Neuronal stem cell (in vitro differentiated cells): ENCODE measurements around the gene STN1.

Experiments
- DNase-seq: peaks from one replicate; pipeline ENCODE4 v3.0.0-alpha.2; 2013; ENCODE audit warnings: low spot score
- H2AFZ ChIP-seq: one replicate; pipeline ENCODE4 v1.6.1; 2013; ENCODE audit warnings: mild to moderate bottlenecking, low read length, inconsistent platforms
- H2AK5ac ChIP-seq: 2 replicates; pipeline ENCODE4 v1.6.1; 2013; ENCODE audit warnings: low read depth, mild to moderate bottlenecking, inconsistent platforms, low read length, moderate library complexity, mixed read lengths
- H2BK120ac ChIP-seq: 2 replicates; pipeline ENCODE4 v1.6.1; 2013; ENCODE audit warnings: low read depth, mild to moderate bottlenecking, inconsistent platforms, low read length, moderate library complexity, mixed read lengths
- H2BK12ac ChIP-seq: one replicate; pipeline ENCODE4 v1.6.1; 2013; ENCODE audit warnings: low read length, inconsistent platforms
- H2BK15ac ChIP-seq: 2 replicates; pipeline ENCODE4 v1.6.1; 2013; ENCODE audit warnings: mild to moderate bottlenecking, low read length, inconsistent platforms, mixed read lengths
- H2BK5ac ChIP-seq: one replicate; pipeline ENCODE4 v1.6.1; 2013; ENCODE audit warnings: inconsistent platforms, mild to moderate bottlenecking, low read length, moderate library complexity
- H3K14ac ChIP-seq: one replicate; pipeline ENCODE4 v1.6.1; 2013; ENCODE audit warnings: low read length, inconsistent platforms
- H3K18ac ChIP-seq: 2 replicates; pipeline ENCODE4 v1.6.1; 2013; ENCODE audit warnings: low read length, inconsistent platforms
- H3K23ac ChIP-seq: 2 replicates; pipeline ENCODE4 v1.6.1; 2013; ENCODE audit warnings: low read depth, mild to moderate bottlenecking, mixed read lengths, low read length, inconsistent platforms; ENCODE audit not compliant: poor library complexity
- H3K27ac ChIP-seq: replicated peaks from 3 replicates; pipeline ENCODE4 v1.5.1; 2013; ENCODE audit warnings: low read length, inconsistent platforms
- H3K27me3 ChIP-seq, 3 experiments: 2 replicates each; pipeline ENCODE4 v1.6.1; 2013; ENCODE audit warnings: low read length in 3 of 3, mild to moderate bottlenecking in 2 of 3, inconsistent platforms in 1 of 3, low read depth in 1 of 3, mixed read lengths in 1 of 3, moderate library complexity in 1 of 3; ENCODE audit not compliant: control insufficient read depth in 3 of 3, insufficient read depth in 3 of 3
- H3K36me3 ChIP-seq, 2 donors: replicated peaks in 1 of 2; 2 replicates each; pipeline ENCODE4 v1.6.1; 2013; ENCODE audit warnings: low read length in 2 of 2; ENCODE audit not compliant: control insufficient read depth in 2 of 2, insufficient read depth in 2 of 2
- H3K4ac ChIP-seq: 2 replicates; pipeline ENCODE4 v1.6.1; 2013; ENCODE audit warnings: inconsistent platforms, mild to moderate bottlenecking, low read length, moderate library complexity
- H3K4me1 ChIP-seq, 2 donors: 1 replicate in 1 of 2; 2 replicates in 1 of 2; pipeline ENCODE4 v1.6.1; 2013; ENCODE audit warnings: low read length in 2 of 2, low read depth in 1 of 2; ENCODE audit not compliant: control insufficient read depth in 2 of 2, insufficient read depth in 1 of 2
- H3K4me2 ChIP-seq: one replicate; pipeline ENCODE4 v1.6.1; 2013; ENCODE audit warnings: mild to moderate bottlenecking, low read length, inconsistent platforms; ENCODE audit not compliant: insufficient read depth, poor library complexity, severe bottlenecking
- H3K4me3 ChIP-seq, 2 donors: 2 replicates each; pipeline ENCODE4 v1.5.1; 2013; ENCODE audit warnings: low read length in 2 of 2, mild to moderate bottlenecking in 2 of 2, inconsistent platforms in 1 of 2, moderate library complexity in 1 of 2
- H3K79me1 ChIP-seq: one replicate; pipeline ENCODE4 v1.6.1; 2013; ENCODE audit warnings: low read depth, mild to moderate bottlenecking, inconsistent platforms, low read length, moderate library complexity
- H3K9ac ChIP-seq: one replicate; pipeline ENCODE4 v1.6.1; 2013; ENCODE audit warnings: mild to moderate bottlenecking, low read depth, low read length, inconsistent platforms; ENCODE audit not compliant: poor library complexity
- H3K9me3 ChIP-seq, 2 donors: replicated peaks in 1 of 2; 2 replicates each; pipeline versions ENCODE3 to v1.6.1; 2013; ENCODE audit warnings: low read length in 2 of 2, mild to moderate bottlenecking in 2 of 2, inconsistent platforms in 1 of 2, low read depth in 1 of 2, mixed read lengths in 1 of 2, moderate library complexity in 1 of 2; ENCODE audit not compliant: control insufficient read depth in 2 of 2, insufficient read depth in 1 of 2
- H4K8ac ChIP-seq: one replicate; pipeline ENCODE4 v1.6.1; 2013; ENCODE audit warnings: low read depth, mild to moderate bottlenecking, inconsistent platforms, low read length, moderate library complexity
- H4K91ac ChIP-seq: one replicate; pipeline ENCODE4 v1.6.1; 2013; ENCODE audit warnings: low read length, low read depth, mild to moderate bottlenecking, inconsistent platforms; ENCODE audit not compliant: poor library complexity
- WGBS, 2 donors: extraction: QIAGEN DNeasy Blood & Tissue Kit; methylation state at CpG; one replicate each; pipeline ENCODE4 v1.1.7; 2013; ENCODE audit warnings: missing lambda C conversion rate in 2 of 2, mixed read lengths in 1 of 2; ENCODE audit not compliant: insufficient read length in 2 of 2, insufficient replicate concordance in 1 of 2; ENCODE audit errors: extremely low coverage in 2 of 2; 5-methylcytosine and 5-hydroxymethylcytosine counted together

The STN1 gene

GRCh38 chr10:103849212-103849877 is 68.6 kb downstream of the STN1 start:
- Histone ChIP-seq H2BK120ac (no peak overlapping the region), H3K9ac (no peak overlapping the region), H3K27ac (no peak overlapping the region), H2BK12ac (no peak overlapping the region), H3K79me1 (no peaks in the 10 kb centered on the region), H3K36me3 (peaks cover 0 to 16% of the 10 kb centered on the region in 2 donors), H3K4me2 (no peak overlapping the region), H4K8ac (no peak overlapping the region), H2AK5ac (no peak overlapping the region), H3K18ac (peak overlapping the region; percentile 25), H2AFZ (no peak overlapping the region), H3K14ac (no peak overlapping the region), H2BK5ac (no peak overlapping the region), H3K27me3 (peaks cover 0 to 11% (median 0%) of the 10 kb centered on the region in 3 experiments), H3K9me3 (no peaks in the 10 kb centered on the region), H3K4me1 (peaks cover 5 to 10% of the 10 kb centered on the region in 2 donors), H4K91ac (no peak overlapping the region), H3K4ac (no peak overlapping the region), H3K4me3 (no peak overlapping the region), H3K23ac (no peak overlapping the region), H2BK15ac (no peak overlapping the region)
- WGBS, 2 donors, result no CpG with 5 or more reads among the region's 10 CpGs
- DNase-seq, result no peak

- Histone ChIP-seq H3K14ac (no peak overlapping the region), H3K4me3 (no peak overlapping the region), H2BK120ac (no peak overlapping the region), H3K36me3 (peaks cover 0 to 16% of the 10 kb centered on the region in 2 donors), H3K9me3 (no peaks in the 10 kb centered on the region), H3K4ac (no peak overlapping the region), H2BK5ac (no peak overlapping the region), H3K4me1 (peaks cover 0 to 4% of the 10 kb centered on the region in 2 donors), H3K27ac (no peak overlapping the region), H3K9ac (no peak overlapping the region), H2BK15ac (no peak overlapping the region), H3K79me1 (no peaks in the 10 kb centered on the region), H3K23ac (no peak overlapping the region), H2AK5ac (peak overlapping the region; percentile 4), H2BK12ac (no peak overlapping the region), H4K91ac (no peak overlapping the region), H3K4me2 (no peak overlapping the region), H4K8ac (no peak overlapping the region), H3K27me3 (peaks cover 0 to 2% (median 0%) of the 10 kb centered on the region in 3 experiments), H2AFZ (no peak overlapping the region), H3K18ac (no peak overlapping the region)
- WGBS, 2 donors, result no CpG with 5 or more reads among the region's 8 CpGs
- DNase-seq, result no peak
Observed at GRCh38 chr10:103847909-103848468, 70.0 kb downstream of the STN1 start.

- no peak for DNase-seq
- peaks cover 0 to 4% of the 10 kb centered on the region in 2 donors for H3K4me1 ChIP-seq
Observed at GRCh38 chr10:103847346-103847745, 70.6 kb downstream of the STN1 start.

GRCh38 chr10:103845972-103846371 is 72.0 kb downstream of the STN1 start:
- Histone ChIP-seq H2BK15ac (no peak overlapping the region), H4K91ac (no peak overlapping the region), H3K27me3 (no peaks in the 10 kb centered on the region), H2BK120ac (no peak overlapping the region), H4K8ac (no peak overlapping the region), H3K23ac (no peak overlapping the region), H2BK5ac (no peak overlapping the region), H3K9ac (no peak overlapping the region), H3K14ac (no peak overlapping the region), H3K9me3 (no peaks in the 10 kb centered on the region), H2AFZ (no peak overlapping the region), H3K4ac (no peak overlapping the region), H3K4me1 (peaks cover 4 to 6% of the 10 kb centered on the region in 2 donors), H3K4me3 (no peak overlapping the region), H3K79me1 (no peaks in the 10 kb centered on the region), H3K36me3 (peaks cover 0 to 7% of the 10 kb centered on the region in 2 donors), H3K18ac (no peak overlapping the region), H3K4me2 (no peak overlapping the region), H2AK5ac (no peak overlapping the region), H2BK12ac (no peak overlapping the region), H3K27ac (no peak overlapping the region)
- WGBS, 2 donors, result no CpG with 5 or more reads among the region's 5 CpGs
- no peak for DNase-seq

More at GRCh38 chr10:103847346-103847745, 70.6 kb downstream of the STN1 start:
- no peak overlapping the region for H3K14ac ChIP-seq
- H3K23ac ChIP-seq, result no peak overlapping the region
- H2BK15ac ChIP-seq, result no peak overlapping the region
- no peak overlapping the region for H3K4me3 ChIP-seq
- H3K18ac ChIP-seq, result no peak overlapping the region
- no peaks in the 10 kb centered on the region for H3K79me1 ChIP-seq
- no peak overlapping the region for H3K27ac ChIP-seq
- H2AK5ac ChIP-seq, result no peak overlapping the region
- no peak overlapping the region for H3K4ac ChIP-seq
- no peaks in the 10 kb centered on the region for H3K9me3 ChIP-seq
- no peak overlapping the region for H2BK5ac ChIP-seq
- no peak overlapping the region for H2AFZ ChIP-seq
- no peak overlapping the region for H2BK120ac ChIP-seq
- H4K91ac ChIP-seq, result no peak overlapping the region
- no peak overlapping the region for H3K9ac ChIP-seq
- H4K8ac ChIP-seq, result no peak overlapping the region
- peaks cover 0 to 12% of the 10 kb centered on the region in 2 donors for H3K36me3 ChIP-seq
- WGBS, 2 donors, result no CpG with 5 or more reads among the region's 7 CpGs
- no peak overlapping the region for H3K4me2 ChIP-seq
- no peaks in the 10 kb centered on the region for H3K27me3 ChIP-seq
- H2BK12ac ChIP-seq, result no peak overlapping the region
